ENCODE measurements around the gene CLUH.

The CLUH gene

DNA sequence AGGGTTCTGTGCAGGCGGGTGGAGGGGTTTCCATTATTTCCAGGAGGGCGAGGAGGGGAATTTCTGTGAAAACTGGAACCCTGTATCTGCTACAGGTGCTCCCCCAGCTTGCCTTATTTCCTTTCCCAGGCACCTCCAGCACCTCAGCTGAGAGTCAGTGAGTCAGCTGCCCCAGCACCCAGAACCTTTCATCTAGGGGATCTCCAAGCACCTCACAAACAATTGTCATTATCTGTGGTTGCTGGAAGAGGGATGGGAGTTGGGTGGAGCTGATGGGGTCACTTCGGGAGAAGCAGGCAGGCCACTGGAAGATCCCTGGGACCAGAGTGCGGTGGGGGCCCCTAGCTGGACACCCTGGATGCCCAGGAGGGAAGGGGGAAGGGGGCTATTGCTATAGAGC is 10.0 kb upstream of the CLUH start:
- no peak for DNase-seq (ENCODE audit: low read depth, low spot score)

GRCh38 chr17:2719861-2720260 is 8.3 kb upstream of the CLUH start:
- no peak for DNase-seq (ENCODE audit: low read depth, low spot score)

DNA sequence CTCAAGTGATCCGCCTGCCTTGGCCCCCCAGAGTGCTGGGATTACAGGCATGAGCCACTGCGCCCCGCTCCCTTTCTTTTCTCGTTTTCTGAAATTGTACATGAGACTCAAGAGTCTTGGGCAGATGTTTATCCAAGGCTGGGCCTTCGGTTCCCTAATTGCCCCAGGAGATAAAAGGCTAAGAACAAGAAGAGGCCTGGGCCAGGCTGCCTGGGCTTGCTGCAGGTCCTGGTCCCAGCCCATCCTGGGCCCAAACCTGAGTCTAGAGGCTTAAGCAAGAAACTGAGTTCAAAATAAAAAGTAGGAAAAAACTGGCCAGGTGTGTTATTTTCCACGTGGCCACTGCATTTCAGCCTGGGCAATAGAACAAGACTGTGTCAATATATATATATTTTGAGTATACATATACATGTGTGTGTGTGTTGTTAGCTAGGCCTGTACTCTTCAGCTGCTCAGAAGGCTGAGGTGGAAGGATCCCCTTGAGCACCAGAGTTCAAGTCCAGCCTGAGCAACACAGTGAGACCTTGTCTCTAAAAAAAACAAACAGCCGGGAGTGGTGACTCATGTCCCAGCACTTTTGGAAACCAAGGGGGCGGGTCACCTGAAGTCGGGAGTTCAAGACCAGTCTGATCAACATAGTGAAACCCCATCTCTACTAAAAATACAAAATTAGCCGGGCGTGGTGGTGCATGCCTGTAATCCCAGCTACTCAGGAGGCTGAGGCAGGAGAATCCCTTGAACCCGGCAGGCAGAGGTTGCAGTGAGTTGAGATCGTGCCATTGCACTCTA is 6.8 kb upstream of the CLUH start:
- DNase-seq (ENCODE audit: low read depth, low spot score): no peak

- DNase-seq (ENCODE audit: low read depth, low spot score): no peak
Measured at GRCh38 chr17:2716649-2717048, 5.1 kb upstream of the CLUH start.

DNA sequence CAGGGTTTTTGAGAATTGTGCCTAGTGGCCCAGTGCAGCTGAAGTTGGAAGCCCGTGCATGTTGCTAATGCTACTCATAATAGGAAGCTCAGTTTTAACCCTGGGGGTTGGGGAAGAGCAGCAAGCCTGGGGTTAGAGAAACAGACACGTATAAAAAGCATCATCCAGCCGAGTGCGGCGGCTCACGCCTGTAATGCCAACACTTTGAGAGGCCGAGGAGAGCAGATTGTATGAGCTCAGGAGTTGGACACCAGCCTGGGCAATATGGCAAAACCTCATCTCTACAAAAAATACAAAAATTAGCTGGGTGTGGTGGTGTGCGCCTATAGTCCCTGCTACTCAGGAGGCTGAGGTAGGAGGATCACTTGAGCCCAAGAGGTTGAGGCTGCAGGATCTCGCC is 2.3 kb upstream of the CLUH start:
- no peak for DNase-seq (ENCODE audit: low read depth, low spot score)

GRCh38 chr17:2712300-2713043 is 908 bp upstream of the CLUH start:
- DNase-seq (ENCODE audit: low read depth, low spot score): no peak

DNA sequence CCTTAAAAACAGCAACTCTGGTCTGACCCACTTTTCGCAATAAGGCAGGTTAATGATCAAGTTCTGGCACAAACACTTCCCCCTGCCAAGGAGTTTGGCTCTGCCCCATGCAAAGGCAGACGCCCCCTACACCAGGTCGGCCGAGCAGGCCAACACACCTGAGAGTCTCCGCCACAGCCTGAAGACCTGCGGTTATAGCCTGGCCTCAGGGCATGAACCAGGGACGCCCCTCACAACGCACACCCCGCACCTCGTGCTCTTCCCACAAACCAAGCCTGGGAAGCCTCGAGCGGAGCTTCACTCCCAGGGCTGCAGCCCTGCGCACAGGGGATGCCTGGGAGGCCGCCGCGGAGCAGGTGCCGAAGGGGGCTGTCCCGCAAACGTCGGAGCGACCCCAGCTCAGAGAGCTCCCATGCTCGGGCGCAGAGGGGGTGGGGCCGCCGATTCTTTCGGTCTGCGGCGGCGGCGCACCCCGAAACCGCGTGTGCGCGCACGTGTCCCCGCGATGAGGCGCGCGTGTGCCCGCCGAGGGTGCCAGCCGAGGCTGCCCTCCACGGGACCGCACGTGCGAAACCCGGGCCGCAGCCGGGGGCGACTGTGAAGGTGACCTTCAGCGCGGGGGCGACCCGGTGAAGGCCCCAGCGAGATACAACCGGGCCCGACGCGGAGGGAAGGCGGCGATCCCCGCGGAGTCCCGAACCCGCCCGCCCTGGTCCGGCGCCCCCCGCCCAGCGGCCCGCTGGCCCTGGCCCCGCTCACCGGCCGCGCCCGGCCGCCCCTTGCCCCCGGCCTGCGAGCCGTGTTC is 559 bp downstream of the CLUH start:
- DNase-seq (ENCODE audit: low read depth, low spot score): no peak

DNA sequence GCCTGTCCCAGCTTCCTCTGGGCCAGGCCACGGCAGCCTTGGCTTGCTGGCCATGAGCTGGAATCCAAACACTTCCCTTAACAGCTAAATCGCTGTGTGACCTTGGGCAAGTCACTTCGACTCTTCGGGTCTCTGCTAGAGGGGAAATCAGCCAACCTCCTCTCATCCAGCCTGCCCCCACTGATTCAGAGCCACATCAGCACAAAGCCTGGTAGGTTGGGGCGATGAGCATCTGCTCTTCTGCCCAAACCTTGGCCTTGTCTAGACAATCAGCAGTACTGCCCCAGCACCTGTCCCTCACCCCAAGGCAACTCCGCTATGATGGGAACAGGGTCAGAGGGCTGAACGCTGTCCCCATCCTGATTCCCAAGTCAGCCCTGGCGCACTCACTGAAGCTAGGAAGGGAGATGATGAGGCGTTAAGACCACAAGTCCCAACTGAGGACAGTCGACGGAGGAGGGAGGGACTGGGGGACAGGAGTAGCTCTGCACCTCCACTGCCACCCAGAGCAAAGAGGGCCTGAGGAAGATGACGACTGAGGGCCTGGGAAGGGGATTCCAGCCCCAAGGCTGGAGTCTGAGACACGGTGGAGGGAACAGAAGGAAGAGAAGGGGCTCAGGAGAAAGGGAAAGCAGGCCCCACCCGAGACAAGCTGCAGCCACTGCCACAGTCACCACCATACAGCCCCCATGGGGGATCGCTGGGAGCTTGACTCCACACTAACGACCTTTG is 1.3 kb downstream of the CLUH start:
- no peak for DNase-seq (ENCODE audit: low read depth, low spot score)

DNA sequence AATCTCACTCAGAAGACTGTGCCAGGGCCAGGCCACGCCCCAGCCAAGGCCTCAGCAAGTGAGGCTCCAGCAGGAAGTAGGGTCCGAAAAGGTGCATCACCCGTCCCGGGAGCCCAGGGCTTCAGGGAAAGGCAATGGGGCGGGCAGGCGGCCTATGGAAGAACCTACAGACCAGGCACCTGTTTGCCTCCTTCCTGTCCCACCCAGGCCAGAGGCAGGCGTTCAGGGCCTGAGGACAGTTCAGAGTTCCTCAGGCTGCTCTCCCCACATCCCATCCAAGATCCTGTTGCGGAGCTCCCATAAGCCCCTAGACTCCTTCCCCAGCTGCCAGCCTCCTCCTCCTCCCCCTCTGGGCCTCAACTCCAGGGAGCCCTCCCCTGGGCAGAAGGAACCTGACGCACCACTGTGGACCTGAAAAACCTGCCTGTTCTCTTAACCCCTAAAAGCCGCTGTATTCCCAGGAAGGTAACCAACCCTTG is 2.3 kb downstream of the CLUH start:
- DNase-seq (ENCODE audit: low read depth, low spot score): no peak

- no peak for DNase-seq (ENCODE audit: low read depth, low spot score)
Measured at GRCh38 chr17:2708585-2709182, 2.9 kb downstream of the CLUH start.

DNA sequence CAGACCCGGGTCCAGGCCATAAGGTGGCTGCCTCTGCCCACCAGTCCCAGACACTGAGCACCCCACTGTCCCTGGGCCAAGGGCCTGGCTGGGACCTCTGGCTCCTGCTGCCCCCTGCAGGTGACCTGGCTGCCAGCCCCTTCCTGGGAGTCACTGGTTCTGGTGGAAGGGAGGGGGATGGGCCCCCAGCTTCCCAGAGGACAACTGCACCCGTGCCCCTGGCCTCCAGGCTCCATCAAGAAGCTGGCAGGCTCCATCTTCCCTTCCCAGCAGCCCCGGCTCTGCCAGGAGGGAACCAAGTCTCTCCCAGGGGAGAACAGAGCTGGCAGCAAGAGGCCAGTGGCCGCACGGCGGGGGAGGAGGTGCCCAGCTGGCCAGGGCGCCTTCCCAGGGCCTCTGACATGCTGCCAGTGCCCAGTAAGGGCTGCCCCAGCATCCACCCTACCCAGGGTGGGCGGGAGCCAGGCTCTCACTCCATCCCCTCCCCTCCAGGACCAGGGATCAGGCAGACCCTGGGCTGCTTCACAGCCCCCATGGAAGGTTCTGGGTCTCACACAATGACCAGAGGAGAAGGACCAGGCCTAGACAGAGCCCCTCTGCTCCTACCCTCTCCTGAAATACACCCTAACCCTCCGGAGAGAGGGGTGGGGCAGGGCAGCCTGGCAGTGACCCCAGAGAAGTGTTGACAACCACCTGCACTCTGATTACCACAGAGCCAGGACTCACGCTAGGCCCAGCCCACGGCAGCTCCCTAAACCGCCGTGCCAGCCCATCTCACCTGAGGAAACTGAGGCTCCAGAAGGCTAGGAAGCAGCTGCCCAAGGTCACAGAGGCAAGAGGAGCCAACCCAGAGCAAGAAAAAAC is 3.6 kb downstream of the CLUH start:
- DNase-seq (ENCODE audit: low read depth, low spot score): no peak

DNA sequence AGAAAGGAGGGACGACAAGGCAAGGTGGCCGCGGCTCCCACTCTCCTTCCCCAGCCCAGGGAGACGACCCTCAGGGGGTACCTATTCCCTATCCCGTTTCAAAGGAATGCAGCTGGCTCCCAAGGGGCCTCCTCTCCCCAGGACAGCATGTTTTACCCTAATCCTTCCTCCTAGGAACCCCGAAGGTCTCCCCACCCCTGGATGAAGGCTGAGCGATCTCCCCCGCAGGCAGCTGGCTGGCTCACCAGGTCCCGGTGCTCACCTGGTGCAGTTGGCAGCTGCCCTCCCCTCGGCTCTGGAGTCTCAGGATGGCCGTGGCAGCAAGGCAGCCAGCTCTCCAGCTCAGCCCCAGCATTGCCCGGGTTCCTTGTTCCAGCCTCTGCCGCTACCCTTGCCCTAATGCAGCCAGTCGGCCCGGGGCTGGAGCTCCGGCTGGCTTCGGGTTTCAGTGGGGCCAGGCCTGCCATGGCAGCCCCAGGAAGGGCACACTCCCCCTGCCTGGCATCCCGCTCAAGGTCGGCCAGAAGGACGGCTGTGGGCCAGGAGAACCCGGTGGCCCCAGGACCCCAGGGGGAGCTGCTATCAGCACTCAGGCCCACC is 4.6 kb downstream of the CLUH start:
- DNase-seq (ENCODE audit: low read depth, low spot score): no peak

GRCh38 chr17:2705888-2706795 is 5.4 kb downstream of the CLUH start:
- DNase-seq (ENCODE audit: low read depth, low spot score): no peak

GRCh38 chr17:2705263-2705662 is 6.3 kb downstream of the CLUH start:
- no peak for DNase-seq (ENCODE audit: low read depth, low spot score)

DNA sequence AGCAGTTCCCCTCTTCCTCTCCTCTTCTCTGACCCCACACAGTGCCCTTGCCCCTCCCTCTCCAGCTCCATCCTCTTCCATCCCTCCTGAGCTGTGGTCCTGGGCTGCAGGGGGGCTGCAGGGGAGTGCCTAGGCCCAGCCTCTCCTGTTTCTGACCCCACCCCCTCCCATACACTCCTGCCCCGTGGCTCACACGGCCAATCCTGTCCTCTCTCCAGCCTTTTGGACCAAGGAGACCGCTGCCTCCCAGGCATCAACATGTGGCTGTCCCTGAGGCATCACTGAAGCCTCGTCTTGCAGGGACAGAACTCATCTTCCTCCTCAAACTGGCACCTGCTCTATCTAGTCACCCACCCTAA is 6.7 kb downstream of the CLUH start:
- DNase-seq (ENCODE audit: low read depth, low spot score): no peak

DNA sequence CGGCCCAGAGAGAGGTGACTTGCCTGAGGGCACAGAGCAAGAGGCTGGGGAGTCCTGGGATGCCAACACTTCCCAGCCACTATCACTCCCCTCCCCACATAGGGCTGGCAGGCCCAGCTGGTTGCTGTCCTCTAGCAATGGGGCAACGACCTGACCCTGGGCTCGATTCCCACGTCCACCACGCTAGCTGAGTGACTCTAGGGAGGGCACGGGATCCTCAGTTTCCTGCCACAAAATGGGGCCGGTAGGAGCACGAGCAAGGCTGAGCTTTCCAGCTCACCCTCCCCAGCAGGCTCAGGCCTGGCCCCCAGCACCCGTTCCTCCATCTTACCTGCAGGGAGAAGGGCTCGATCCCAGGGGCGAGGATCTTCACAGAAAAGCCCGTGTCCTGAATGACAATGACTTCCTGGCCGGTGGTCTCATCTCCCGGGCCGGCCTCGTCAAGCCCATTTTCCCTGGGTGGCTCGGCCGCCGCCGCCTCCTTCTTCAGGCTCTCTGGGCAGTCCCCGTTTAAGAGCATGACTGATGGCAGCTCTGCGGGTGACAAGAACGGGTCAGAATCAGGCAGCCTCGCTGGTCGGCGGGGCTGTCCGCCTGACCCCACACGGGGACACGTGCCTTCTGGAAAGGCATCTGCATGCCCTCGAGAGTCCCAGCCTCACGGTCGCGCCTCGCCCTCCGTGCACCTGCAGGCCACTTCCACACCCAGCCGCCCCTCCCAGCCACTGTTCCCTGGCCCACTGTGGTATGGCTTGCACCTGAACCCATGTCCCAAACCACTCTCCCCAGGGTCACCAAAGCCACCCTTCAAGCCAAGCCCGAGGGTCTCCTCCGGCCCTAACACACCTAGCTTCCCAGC is 7.3 kb downstream of the CLUH start:
- no peak for DNase-seq (ENCODE audit: low read depth, low spot score)

DNA sequence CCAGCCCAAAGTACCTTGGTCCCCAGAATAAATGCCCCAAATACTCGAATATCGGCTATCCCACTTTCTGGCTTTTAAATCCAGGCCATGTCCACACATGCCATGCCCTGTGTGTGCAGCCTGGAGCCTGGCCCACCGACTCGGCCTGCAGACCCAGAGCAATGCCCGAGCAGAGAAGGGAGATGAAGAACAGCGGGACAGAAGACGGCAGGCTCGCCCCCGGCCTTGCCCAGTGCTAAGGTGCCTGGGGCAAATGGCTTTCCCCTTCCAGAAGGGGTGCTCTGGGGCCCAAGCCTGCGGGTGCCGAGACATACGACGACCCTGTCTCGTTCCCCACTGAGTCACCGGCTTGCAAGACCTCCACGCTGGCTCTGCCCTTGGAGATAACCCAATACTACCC is 8.0 kb downstream of the CLUH start:
- no peak for DNase-seq (ENCODE audit: low read depth, low spot score)

DNA sequence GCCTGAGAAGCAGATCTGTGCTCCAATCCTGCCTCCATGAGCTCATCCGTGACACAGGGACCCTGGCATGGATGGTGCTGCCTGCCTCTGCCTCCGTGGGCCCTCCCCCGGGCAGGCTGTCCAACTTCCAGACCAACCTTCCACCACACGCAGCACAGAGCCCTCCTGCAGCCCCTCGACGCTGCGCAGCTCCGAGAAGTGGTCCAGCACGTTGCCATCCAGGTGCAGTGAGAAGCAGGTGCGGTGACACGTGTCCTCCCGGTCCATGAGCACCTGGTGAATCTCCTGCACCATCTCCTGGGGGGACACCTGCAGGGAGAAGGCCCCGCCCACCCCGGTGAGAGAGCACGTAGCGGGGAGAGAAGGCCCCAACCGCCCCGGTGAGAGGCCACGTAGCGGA is 8.4 kb downstream of the CLUH start:
- DNase-seq (ENCODE audit: low read depth, low spot score): no peak

Measured in activated naive CD8-positive, alpha-beta T cell treated with anti-CD3 and anti-CD28 coated beads, Interleukin-2, amount 50 U/mL, for 16 hours (primary cell).